Upper lobe of right lung (tissue), 1 donor: ENCODE measurements around the gene KRTAP20-2. TPM values are rescaled to one million over a fixed set of nuclear protein-coding genes. Genes with fewer than 3 reads are reported as not detected.

Source experiments
- ATAC-seq: fragments of 200-7000 bp; cut with Tn5 transposase; one replicate; pipeline ENCODE4 v1.9.1; 2020; ENCODE audit warnings: mild to moderate bottlenecking, moderate library complexity
- DNase-seq: peaks from one replicate; pipeline ENCODE4 v3.0.0-alpha.2; 2020
- H3K27ac ChIP-seq: fragments of 200-600 bp; one replicate; pipeline ENCODE4 v1.8.0; 2022
- H3K27me3 ChIP-seq: fragments of 200-600 bp; one replicate; pipeline ENCODE4 v1.8.0; 2022; ENCODE audit warnings: mild to moderate bottlenecking
- H3K36me3 ChIP-seq: fragments of 200-600 bp; one replicate; pipeline ENCODE4 v1.8.0; 2022
- H3K4me1 ChIP-seq: fragments of 200-600 bp; one replicate; pipeline ENCODE4 v1.8.0; 2022
- H3K4me3 ChIP-seq: fragments of 200-600 bp; one replicate; pipeline ENCODE4 v1.8.0; 2022; ENCODE audit warnings: mild to moderate bottlenecking
- H3K9me3 ChIP-seq: fragments of 200-600 bp; one replicate; pipeline ENCODE4 v1.8.0; 2022
- intact Hi-C: fragments of 100-400 bp; cut with DNase I; formaldehyde crosslinking; loops from one replicate; pipeline ENCODE4 v1.11.0; 2022
- total RNA-seq: library from RNA; stranded (reverse); fragmentation: NEBNext Ultra II Directional; extraction: Animal tissue kit (Norgen Biotek cat#: 25700); gene quantifications from one replicate; pipeline ENCODE4 v1.2.1, GENCODE V29; 2021
- TF ChIP-seq, protein P1 (sequence below): fragments of 200-600 bp; IDR thresholded peaks from one replicate; pipeline ENCODE4 v1.8.0; 2022; ENCODE audit warnings: antibody characterized with exemption
- donor health status: DM: no; HTN: yes; CAD: no; lungs with severe emphysema.

The KRTAP20-2 gene
- total RNA-seq, 1 donor from 2014 or later = not detected

DNA sequence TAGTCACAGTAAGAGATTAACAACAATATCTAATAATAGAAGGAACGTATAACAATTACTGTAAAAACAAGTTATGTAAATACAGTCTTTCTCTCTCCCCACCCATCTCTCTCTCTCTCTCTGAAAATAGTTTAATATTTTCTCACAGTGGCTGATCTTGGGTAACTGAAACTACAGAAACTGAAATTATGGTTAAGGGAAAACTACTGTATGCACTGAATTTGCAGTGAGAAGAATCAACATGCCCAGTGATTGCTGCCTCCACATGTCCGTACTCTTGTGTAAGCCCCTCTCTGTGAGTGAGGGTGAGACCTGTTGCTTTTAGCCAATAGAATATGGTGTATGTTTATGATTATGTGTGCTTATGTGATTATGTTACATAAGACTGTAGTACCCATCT, 22.9 kb upstream of the KRTAP20-2 start:
- intact Hi-C loops = no loop called here
- Histone ChIP-seq H3K4me3 (no peak overlapping the region), H3K36me3 (no peaks in the 10 kb centered on the region), H3K27ac (no peak overlapping the region), H3K4me1 (no peaks in the 10 kb centered on the region), H3K9me3 (no peaks in the 10 kb centered on the region), H3K27me3 (no peaks in the 10 kb centered on the region)
- DNase-seq = no peak
- ATAC-seq = no peak
- TF ChIP-seq, protein P1, sequence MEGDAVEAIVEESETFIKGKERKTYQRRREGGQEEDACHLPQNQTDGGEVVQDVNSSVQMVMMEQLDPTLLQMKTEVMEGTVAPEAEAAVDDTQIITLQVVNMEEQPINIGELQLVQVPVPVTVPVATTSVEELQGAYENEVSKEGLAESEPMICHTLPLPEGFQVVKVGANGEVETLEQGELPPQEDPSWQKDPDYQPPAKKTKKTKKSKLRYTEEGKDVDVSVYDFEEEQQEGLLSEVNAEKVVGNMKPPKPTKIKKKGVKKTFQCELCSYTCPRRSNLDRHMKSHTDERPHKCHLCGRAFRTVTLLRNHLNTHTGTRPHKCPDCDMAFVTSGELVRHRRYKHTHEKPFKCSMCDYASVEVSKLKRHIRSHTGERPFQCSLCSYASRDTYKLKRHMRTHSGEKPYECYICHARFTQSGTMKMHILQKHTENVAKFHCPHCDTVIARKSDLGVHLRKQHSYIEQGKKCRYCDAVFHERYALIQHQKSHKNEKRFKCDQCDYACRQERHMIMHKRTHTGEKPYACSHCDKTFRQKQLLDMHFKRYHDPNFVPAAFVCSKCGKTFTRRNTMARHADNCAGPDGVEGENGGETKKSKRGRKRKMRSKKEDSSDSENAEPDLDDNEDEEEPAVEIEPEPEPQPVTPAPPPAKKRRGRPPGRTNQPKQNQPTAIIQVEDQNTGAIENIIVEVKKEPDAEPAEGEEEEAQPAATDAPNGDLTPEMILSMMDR = no peak

DNA sequence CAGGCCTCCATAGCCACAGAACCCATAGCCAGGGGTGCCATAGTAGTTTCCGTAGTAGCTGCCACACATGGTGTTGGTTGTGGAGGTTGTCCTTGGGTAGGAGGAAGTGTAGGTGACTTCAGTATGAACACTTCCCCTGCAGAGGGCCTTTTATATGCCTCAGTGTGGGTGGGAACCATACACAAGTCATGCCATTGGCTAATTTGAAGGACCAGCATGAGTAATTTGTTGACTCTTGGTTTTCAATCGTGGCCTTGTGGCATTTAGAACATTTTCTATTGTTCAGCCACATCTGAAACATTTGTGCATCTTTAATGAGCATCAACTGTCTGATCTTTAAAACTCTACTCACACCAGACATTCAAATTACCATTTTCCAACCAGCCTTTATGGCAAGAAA, 21.2 kb upstream of the KRTAP20-2 start, which contains the start of gene KRTAP6-1:
TSS of gene KRTAP6-1 (minus strand) at position 95 of the 400 bp plus-strand sequence. CDS start at position 69, 26 bp downstream.
- H3K27me3 ChIP-seq = no peaks in the 10 kb centered on the region
- H3K4me1 ChIP-seq = no peaks in the 10 kb centered on the region
- ATAC-seq (no peak), DNase-seq (no peak)
- H3K9me3 ChIP-seq = no peaks in the 10 kb centered on the region
- H3K36me3 ChIP-seq = no peaks in the 10 kb centered on the region
- no peak within 1 kb of the TSS for H3K4me3 ChIP-seq
- TF ChIP-seq, protein P1 = no peak
- intact Hi-C loops = no loop called here
- H3K27ac ChIP-seq = no peak within 1 kb of the TSS

DNA sequence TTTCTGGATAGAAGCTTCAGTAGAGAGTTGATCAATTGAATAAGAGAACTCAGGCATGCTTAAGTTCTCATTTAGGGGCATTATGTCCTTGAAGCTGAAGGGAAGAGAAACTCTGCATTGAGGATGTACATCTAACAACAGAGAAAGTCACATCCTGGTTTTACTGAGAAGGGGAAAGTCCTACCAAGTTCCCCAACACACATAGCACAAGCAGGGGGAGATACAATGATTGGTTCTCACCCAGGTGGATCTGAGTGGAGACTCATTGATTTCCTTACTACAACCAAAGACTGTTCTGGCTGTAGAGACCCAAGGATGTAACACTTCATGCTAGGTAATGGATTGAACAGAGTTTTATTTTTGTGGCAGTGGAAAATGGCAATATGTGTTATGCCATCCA, 19.8 kb upstream of the KRTAP20-2 start:
- no peak overlapping the region for H3K4me3 ChIP-seq
- no peak for DNase-seq
- H3K27ac ChIP-seq = no peak overlapping the region
- TF ChIP-seq, protein P1 = no peak
- no peaks in the 10 kb centered on the region for H3K27me3 ChIP-seq
- intact Hi-C loops = no loop called here
- H3K4me1 ChIP-seq = no peaks in the 10 kb centered on the region
- H3K9me3 ChIP-seq = no peaks in the 10 kb centered on the region
- no peak for ATAC-seq
- no peaks in the 10 kb centered on the region for H3K36me3 ChIP-seq

DNA sequence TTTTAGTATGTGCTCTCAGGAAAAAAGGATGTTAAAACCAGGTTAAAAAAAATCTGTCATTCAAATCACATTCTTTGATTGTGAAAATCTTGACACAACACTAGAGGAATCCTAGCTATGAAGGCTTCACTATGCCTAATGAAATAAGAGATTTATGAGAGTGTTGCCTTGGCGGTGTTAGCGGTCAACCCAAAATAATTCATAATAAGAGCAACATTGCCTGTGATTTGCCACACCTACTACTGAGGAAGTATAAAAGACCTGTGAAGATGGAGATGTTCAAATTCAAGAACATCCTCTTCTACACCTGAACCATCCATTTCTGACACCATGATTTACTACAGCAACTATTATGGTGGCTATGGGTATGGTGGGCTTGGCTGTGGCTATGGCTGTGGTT, 18.9 kb upstream of the KRTAP20-2 start, which contains the start of gene KRTAP20-1:
TSS of gene KRTAP20-1 (plus strand) at position 301 of the 400 bp plus-strand sequence. CDS start at position 331, 30 bp downstream.
- no peak for DNase-seq
- no peak within 1 kb of the TSS for H3K4me3 ChIP-seq
- intact Hi-C loops = no loop called here
- no peaks in the 10 kb centered on the region for H3K9me3 ChIP-seq
- no peaks in the 10 kb centered on the region for H3K36me3 ChIP-seq
- TF ChIP-seq, protein P1 = no peak
- H3K27ac ChIP-seq = no peak within 1 kb of the TSS
- H3K27me3 ChIP-seq = no peaks in the 10 kb centered on the region
- ATAC-seq = no peak
- no peaks in the 10 kb centered on the region for H3K4me1 ChIP-seq

DNA sequence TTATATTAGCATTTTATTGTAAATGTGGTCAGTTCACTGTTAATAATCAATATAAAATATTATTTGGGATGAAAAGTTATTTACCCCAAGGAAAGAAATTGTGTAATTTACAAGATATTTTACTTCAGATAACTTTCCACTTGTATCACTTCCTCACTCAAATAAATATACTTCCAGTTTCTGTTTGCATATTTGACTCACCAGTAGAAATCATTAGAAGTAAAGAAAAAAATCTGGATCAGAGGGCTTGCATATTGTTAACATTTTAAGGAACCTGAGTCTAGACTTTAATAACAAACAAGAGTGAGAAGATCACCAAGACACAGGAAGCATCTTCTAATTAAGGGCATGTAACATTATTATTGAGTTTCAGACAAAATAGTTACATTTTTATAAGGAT, 14.9 kb upstream of the KRTAP20-2 start:
- no peak overlapping the region for H3K27ac ChIP-seq
- no peak for ATAC-seq
- intact Hi-C loops = no loop called here
- H3K36me3 ChIP-seq = no peaks in the 10 kb centered on the region
- H3K9me3 ChIP-seq = no peaks in the 10 kb centered on the region
- H3K27me3 ChIP-seq = no peaks in the 10 kb centered on the region
- TF ChIP-seq, protein P1 = no peak
- no peak overlapping the region for H3K4me3 ChIP-seq
- DNase-seq = no peak
- H3K4me1 ChIP-seq = no peaks in the 10 kb centered on the region

DNA sequence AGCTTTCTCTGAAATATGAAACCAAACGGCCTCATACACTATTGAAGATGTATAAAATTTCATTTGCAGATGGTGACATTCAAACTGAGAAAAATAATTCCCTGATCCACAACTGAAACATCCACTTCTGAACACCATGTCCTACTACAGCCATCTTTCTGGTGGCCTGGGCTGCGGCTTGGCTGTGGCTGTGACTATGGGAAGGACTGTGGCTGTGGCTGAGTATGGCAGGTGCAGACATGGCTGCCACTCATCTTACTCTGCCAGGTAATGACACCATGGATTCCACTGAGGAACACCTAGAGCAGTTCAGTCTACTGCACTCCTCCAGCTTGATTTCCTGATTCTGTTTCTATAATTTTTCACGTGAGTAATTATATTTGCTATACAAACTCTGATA, 14.5 kb upstream of the KRTAP20-2 start, which contains the start of gene KRTAP20-4:
TSS of gene KRTAP20-4 (plus strand) at position 106 of the 400 bp plus-strand sequence.
- no peaks in the 10 kb centered on the region for H3K27me3 ChIP-seq
- H3K9me3 ChIP-seq = no peaks in the 10 kb centered on the region
- intact Hi-C loops = no loop called here
- ATAC-seq (no peak), DNase-seq (no peak)
- TF ChIP-seq, protein P1 = no peak
- H3K36me3 ChIP-seq = no peaks in the 10 kb centered on the region
- H3K4me3 ChIP-seq = no peak within 1 kb of the TSS
- no peak within 1 kb of the TSS for H3K27ac ChIP-seq
- H3K4me1 ChIP-seq = no peaks in the 10 kb centered on the region
